Stomach (tissue), 4 donors: Measurements from ENCODE around the gene GNAO1.

ENCODE experiments used
- EP300 ChIP-seq: sonication (generic); formaldehyde crosslinking; IDR thresholded peaks from one replicate; pipeline ENCODE4 v1.6.1; 2017; ENCODE audit warnings: antibody characterized with exemption
- POLR2A ChIP-seq, 4 donors: fragments of 450-650 bp; IDR thresholded peaks; one replicate each; pipeline ENCODE4 v1.6.1; 2016; ENCODE audit warnings: antibody characterized with exemption in 4 of 4, control low read depth in 2 of 4, mild to moderate bottlenecking in 1 of 4, moderate library complexity in 1 of 4

GRCh38 chr16:56294579-56294978 is 103.3 kb downstream of the GNAO1 start:
- TF ChIP-seq POLR2A (IDR thresholded peaks at IDR 0.05) (no peak), EP300 (no peak)
